NCI-H524 (cell line): Measurements from ENCODE around the gene RAB11A.

Experiments used
- DNase-seq, 2 experiments: peaks; one replicate each; lab custom pipeline; 2025; lab: John Stamatoyannopoulos, UW

The RAB11A gene

GRCh38 chr15:65916664-65917406 lies 47.5 kb downstream of the RAB11A start:
- peak in 1 of 2 experiments; percentile 83 for DNase-seq

- no peak for DNase-seq
Observed at GRCh38 chr15:65917407-65917756, 48.1 kb downstream of the RAB11A start.

- no peak for DNase-seq
Observed at GRCh38 chr15:65917936-65918335, 48.6 kb downstream of the RAB11A start.

GRCh38 chr15:65918357-65918920 lies 49.1 kb downstream of the RAB11A start:
- DNase-seq: no peak

GRCh38 chr15:65918945-65919344 lies 49.7 kb downstream of the RAB11A start:
- no peak for DNase-seq

GRCh38 chr15:65919353-65919752 lies 50.1 kb downstream of the RAB11A start:
- DNase-seq: no peak

- peak in 1 of 2 experiments; percentile 22 for DNase-seq
Observed at GRCh38 chr15:65920121-65920520, 50.8 kb downstream of the RAB11A start.

GRCh38 chr15:65920825-65921309 lies 51.6 kb downstream of the RAB11A start:
- no peak for DNase-seq

- peak in 1 of 2 experiments; percentile 52 for DNase-seq
Observed at GRCh38 chr15:65921780-65922179, 52.5 kb downstream of the RAB11A start.

- peak in 1 of 2 experiments; percentile 25 for DNase-seq
Observed at GRCh38 chr15:65922621-65923020, 53.3 kb downstream of the RAB11A start.

- DNase-seq: peak in 1 of 2 experiments; percentile 32
Observed at GRCh38 chr15:65923264-65923663, 54.0 kb downstream of the RAB11A start.

GRCh38 chr15:65924004-65924403 lies 54.7 kb downstream of the RAB11A start:
- DNase-seq: no peak

GRCh38 chr15:65925338-65925737 lies 56.0 kb downstream of the RAB11A start:
- DNase-seq: no peak

GRCh38 chr15:65926459-65926858 lies 57.2 kb downstream of the RAB11A start:
- DNase-seq: no peak

- DNase-seq: no peak
Observed at GRCh38 chr15:65926899-65927298, 57.6 kb downstream of the RAB11A start.

GRCh38 chr15:65927545-65927944 lies 58.3 kb downstream of the RAB11A start:
- no peak for DNase-seq

- DNase-seq: no peak
Observed at GRCh38 chr15:65929573-65929972, 60.3 kb downstream of the RAB11A start.

- DNase-seq: no peak
Observed at GRCh38 chr15:65930134-65930533, 60.8 kb downstream of the RAB11A start.

GRCh38 chr15:65931221-65931620 lies 61.9 kb downstream of the RAB11A start:
- no peak for DNase-seq

- DNase-seq: no peak
Observed at GRCh38 chr15:65935391-65935790, 66.1 kb downstream of the RAB11A start.

- DNase-seq: no peak
Observed at GRCh38 chr15:65936282-65936681, 67.0 kb downstream of the RAB11A start.

GRCh38 chr15:65937054-65937453 lies 67.8 kb downstream of the RAB11A start:
- no peak for DNase-seq

GRCh38 chr15:65937476-65937875 lies 68.2 kb downstream of the RAB11A start:
- DNase-seq: no peak

GRCh38 chr15:65938604-65939003 lies 69.3 kb downstream of the RAB11A start:
- no peak for DNase-seq
